DND-41 (cell line): ENCODE results near the gene FGF5.

Experiments used
- CTCF ChIP-seq: IDR thresholded peaks from 2 replicates; pipeline ENCODE4 v1.5.1; 2012; ENCODE audit warnings: borderline replicate concordance, low read length, moderate library complexity, mild to moderate bottlenecking; ENCODE audit not compliant: poor library complexity, severe bottlenecking; ENCODE audit errors: extremely low read depth
- EZH2 ChIP-seq: IDR thresholded peaks from 3 replicates; pipeline ENCODE4 v1.6.1; 2012; ENCODE audit warnings: borderline replicate concordance, low read depth, mild to moderate bottlenecking, moderate library complexity, low read length, inconsistent platforms; ENCODE audit not compliant: severe bottlenecking

GRCh38 chr4:80268081-80268823 is 1.8 kb downstream of the FGF5 start:
- TF ChIP-seq CTCF (no peak), EZH2 (no peak)
